PC-9 (cell line): ENCODE measurements around the gene CPT1B. TPM values are rescaled to one million over a fixed set of nuclear protein-coding genes. Genes with fewer than 3 reads are reported as not detected.

Source experiments
- BruUV-seq: library from RNA; stranded (reverse); fragments of 400-500 nt; replicated peaks from 2 replicates; lab custom pipeline; 2021; lab: Mats Ljungman, UMichigan
- CTCF ChIA-PET: fragments of 300-600 bp; sonication (Branson Sonifier 250); formaldehyde crosslinking; loops from one replicate; lab custom pipeline; 2022; ENCODE audit warnings: antibody characterized with exemption; lab: Charles Lee
- POLR2A ChIA-PET: fragments of 300-600 bp; sonication (Branson Sonifier 250); formaldehyde crosslinking; loops from one replicate; lab custom pipeline; 2022; ENCODE audit warnings: antibody characterized with exemption; ENCODE audit not compliant: unreplicated experiment; lab: Charles Lee
- DNase-seq, 2 experiments: peaks; one replicate each; pipeline versions ENCODE4 v3.0.0 to v3.0.0-alpha.2; 2015 to 2022; ENCODE audit warnings: mixed read lengths in 1 of 2
- H2AFZ ChIP-seq: fragments of 200-600 bp; sonication (generic); 2 replicates; pipeline ENCODE4 v1.8.1; 2017; ENCODE audit warnings: antibody characterized with exemption
- H3F3A ChIP-seq: fragments of 200-600 bp; sonication (generic); 2 replicates; pipeline ENCODE4 v1.8.1; 2017; ENCODE audit warnings: antibody characterized with exemption, mild to moderate bottlenecking, low read depth; ENCODE audit not compliant: insufficient read depth
- H3K27ac ChIP-seq: fragments of 200-600 bp; sonication (generic); 2 replicates; pipeline ENCODE4 v1.6.1; 2016; ENCODE audit warnings: mixed run types
- H3K27me3 ChIP-seq: fragments of 200-600 bp; sonication (generic); 2 replicates; pipeline ENCODE4 v1.6.1; 2016; ENCODE audit warnings: low read depth, mixed run types; ENCODE audit not compliant: insufficient read depth
- H3K36me3 ChIP-seq: fragments of 200-600 bp; sonication (generic); 2 replicates; pipeline ENCODE4 v1.6.1; 2016; ENCODE audit warnings: low read depth, mixed run types
- H3K4me1 ChIP-seq: fragments of 200-600 bp; sonication (generic); replicated peaks from 2 replicates; pipeline ENCODE4 v1.6.1; 2016; ENCODE audit warnings: mixed run types; ENCODE audit not compliant: insufficient read depth
- H3K4me2 ChIP-seq: fragments of 200-600 bp; sonication (generic); 2 replicates; pipeline ENCODE4 v1.6.1; 2017; ENCODE audit warnings: mixed run types
- H3K4me3 ChIP-seq: fragments of 200-600 bp; sonication (generic); 2 replicates; pipeline ENCODE4 v1.6.1; 2016; ENCODE audit warnings: mixed run types
- H3K79me2 ChIP-seq: fragments of 200-600 bp; sonication (generic); 2 replicates; pipeline ENCODE4 v1.6.1; 2017; ENCODE audit warnings: low read depth, mixed run types
- H3K9me2 ChIP-seq: fragments of 200-600 bp; sonication (generic); 2 replicates; pipeline ENCODE4 v1.8.1; 2017; ENCODE audit warnings: mild to moderate bottlenecking; ENCODE audit not compliant: insufficient read depth
- H3K9me3 ChIP-seq: fragments of 200-600 bp; sonication (generic); 2 replicates; pipeline ENCODE4 v1.8.1; 2016; ENCODE audit warnings: low read depth; ENCODE audit not compliant: insufficient read depth
- H4K20me1 ChIP-seq: fragments of 200-600 bp; sonication (generic); 2 replicates; pipeline ENCODE4 v1.8.1; 2017; ENCODE audit not compliant: insufficient read depth
- EZH2 ChIP-seq: fragments of 200-600 bp; sonication (generic); IDR thresholded peaks from 2 replicates; pipeline ENCODE4 v1.8.0; 2017; ENCODE audit warnings: antibody characterized with exemption, low read depth
- intact Hi-C: fragments of 100-400 bp; cut with micrococcal nuclease; formaldehyde crosslinking; loops from one replicate; pipeline ENCODE4 v1.10.0; 2022; ENCODE audit not compliant: unreplicated experiment
- total RNA-seq: library from RNA; stranded (reverse); gene quantifications from 2 replicates; pipeline ENCODE4 v1.2.3, GENCODE V29; 2021
- TF ChIP-seq, protein P1 (sequence below): fragments of 200-600 bp; sonication (generic); conservative IDR thresholded peaks from 2 replicates; pipeline ENCODE4 v1.6.1; 2017; ENCODE audit warnings: mixed run types, antibody characterized with exemption, mild to moderate bottlenecking, moderate library complexity

Gene CPT1B
- total RNA-seq, 1 experiment from 2014 or later = 66.2 TPM

DNA sequence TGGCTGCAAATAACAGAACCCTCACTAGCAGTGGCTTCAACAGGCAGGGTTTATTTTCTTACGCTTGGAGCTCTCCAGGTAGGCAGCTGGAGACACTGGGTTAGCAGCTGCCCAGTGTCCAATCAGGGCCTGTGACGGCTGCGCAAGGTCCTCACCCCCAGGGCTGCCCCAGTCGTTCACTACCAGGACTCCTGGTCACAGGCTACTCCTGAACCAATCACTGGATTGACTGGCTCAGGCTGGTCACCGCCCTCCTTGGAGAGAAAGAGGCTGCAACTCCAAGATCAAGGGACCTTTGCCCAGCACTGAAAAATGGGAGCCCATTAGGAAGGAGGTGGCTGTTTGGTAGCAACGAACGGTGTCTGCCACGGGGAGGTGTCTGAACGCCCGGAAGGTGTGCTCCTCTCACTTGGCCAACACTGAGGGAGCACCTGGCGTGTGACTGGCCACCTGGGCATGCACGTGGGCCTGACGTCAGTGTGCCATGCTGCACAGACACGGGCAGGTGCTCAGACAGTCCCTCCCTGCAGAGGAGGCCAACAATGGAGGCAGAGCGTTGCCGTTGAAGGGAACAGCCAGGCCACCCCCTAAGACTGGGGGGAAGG is 44.6 kb upstream of the CPT1B start:
- H2AFZ ChIP-seq = no peak overlapping the region
- no peaks in the 10 kb centered on the region for H3K36me3 ChIP-seq
- H3K27ac ChIP-seq = no peak overlapping the region
- H3K4me1 ChIP-seq = peaks cover 40% of the 10 kb centered on the region
- CTCF ChIA-PET = no interaction called here
- peaks cover 21% of the 10 kb centered on the region for H3F3A ChIP-seq
- H4K20me1 ChIP-seq = no peaks in the 10 kb centered on the region
- TF ChIP-seq, protein P1, sequence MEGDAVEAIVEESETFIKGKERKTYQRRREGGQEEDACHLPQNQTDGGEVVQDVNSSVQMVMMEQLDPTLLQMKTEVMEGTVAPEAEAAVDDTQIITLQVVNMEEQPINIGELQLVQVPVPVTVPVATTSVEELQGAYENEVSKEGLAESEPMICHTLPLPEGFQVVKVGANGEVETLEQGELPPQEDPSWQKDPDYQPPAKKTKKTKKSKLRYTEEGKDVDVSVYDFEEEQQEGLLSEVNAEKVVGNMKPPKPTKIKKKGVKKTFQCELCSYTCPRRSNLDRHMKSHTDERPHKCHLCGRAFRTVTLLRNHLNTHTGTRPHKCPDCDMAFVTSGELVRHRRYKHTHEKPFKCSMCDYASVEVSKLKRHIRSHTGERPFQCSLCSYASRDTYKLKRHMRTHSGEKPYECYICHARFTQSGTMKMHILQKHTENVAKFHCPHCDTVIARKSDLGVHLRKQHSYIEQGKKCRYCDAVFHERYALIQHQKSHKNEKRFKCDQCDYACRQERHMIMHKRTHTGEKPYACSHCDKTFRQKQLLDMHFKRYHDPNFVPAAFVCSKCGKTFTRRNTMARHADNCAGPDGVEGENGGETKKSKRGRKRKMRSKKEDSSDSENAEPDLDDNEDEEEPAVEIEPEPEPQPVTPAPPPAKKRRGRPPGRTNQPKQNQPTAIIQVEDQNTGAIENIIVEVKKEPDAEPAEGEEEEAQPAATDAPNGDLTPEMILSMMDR = no peak
- no peak for TF ChIP-seq EZH2
- no peaks in the 10 kb centered on the region for H3K9me3 ChIP-seq
- BruUV-seq = no TSS peak
- peak overlapping the region; percentile 81 for H3K4me2 ChIP-seq
- intact Hi-C loops = loop anchor here (5.0 kb wide), 1 partner anchor 371 kb away; the partner anchor contains the start of gene HDAC10
- H3K79me2 ChIP-seq = no peaks in the 10 kb centered on the region
- POLR2A ChIA-PET = no interaction called here
- no peaks in the 10 kb centered on the region for H3K9me2 ChIP-seq
- no peak for DNase-seq
- H3K4me3 ChIP-seq = no peak overlapping the region
- no peaks in the 10 kb centered on the region for H3K27me3 ChIP-seq

DNA sequence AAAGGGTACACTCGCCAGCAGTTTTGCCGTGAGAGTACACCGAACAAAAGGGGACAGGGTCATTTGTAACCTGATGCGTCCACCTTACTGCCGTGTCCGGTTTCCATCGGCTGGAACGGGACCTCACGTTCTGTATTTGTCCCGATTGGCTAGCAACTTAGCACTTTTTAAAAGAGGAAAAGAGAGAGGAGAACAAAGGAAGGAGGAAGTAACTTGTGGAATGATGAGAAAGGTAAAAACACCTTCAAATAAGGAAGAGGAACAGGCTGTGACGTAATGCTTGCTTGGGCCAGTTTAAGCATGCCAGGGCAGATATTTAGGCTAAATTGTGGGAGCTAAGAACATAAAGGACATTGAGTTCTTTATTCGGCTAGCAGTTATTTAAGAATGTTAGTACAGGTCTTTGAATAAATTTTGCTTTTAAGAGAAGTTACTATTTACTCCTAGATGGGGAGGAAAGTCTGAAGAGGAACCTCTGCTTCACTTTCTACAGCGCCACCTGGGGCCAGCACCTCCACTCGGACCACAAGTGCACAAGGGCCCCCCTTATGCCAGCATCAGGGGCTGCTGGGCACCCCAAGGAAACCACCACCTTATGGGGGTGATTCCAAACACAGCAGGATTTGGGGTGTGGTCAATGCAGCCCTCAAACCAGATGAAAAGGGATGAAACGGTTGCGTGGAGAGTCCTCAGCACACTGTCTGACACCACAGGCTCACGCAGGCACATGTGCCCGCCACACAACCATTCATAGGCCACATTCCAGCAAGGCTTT is 43.9 kb upstream of the CPT1B start:
- no peaks in the 10 kb centered on the region for H3K27me3 ChIP-seq
- H3K79me2 ChIP-seq = no peaks in the 10 kb centered on the region
- no peak overlapping the region for H3K27ac ChIP-seq
- H2AFZ ChIP-seq = peak overlapping the region; percentile 61
- H4K20me1 ChIP-seq = no peaks in the 10 kb centered on the region
- peak overlapping the region; percentile 38; the same call in 1 of the 2 replicates for H3K4me3 ChIP-seq
- H3K36me3 ChIP-seq = no peaks in the 10 kb centered on the region
- ChIA-PET POLR2A (no interaction called here), CTCF (interaction anchor here (2.0 kb wide), 1 partner anchor 96 kb away, joined by 8 read pairs; the partner anchor contains the start of gene SCO2)
- intact Hi-C loops = loop anchor here (2.0 to 5.0 kb wide), 3 partner anchors 69 to 370 kb away; partner anchors contain the start of gene HDAC10
- DNase-seq = no peak
- TF ChIP-seq, protein P1 = peak; percentile 45; the same call in 1 of the 2 replicates
- TF ChIP-seq EZH2 = no peak
- H3F3A ChIP-seq = peaks cover 15% of the 10 kb centered on the region
- BruUV-seq = no TSS peak
- no peaks in the 10 kb centered on the region for H3K9me3 ChIP-seq
- H3K9me2 ChIP-seq = no peaks in the 10 kb centered on the region
- H3K4me2 ChIP-seq = peak overlapping the region; percentile 81
- H3K4me1 ChIP-seq = peaks cover 34% of the 10 kb centered on the region

DNA sequence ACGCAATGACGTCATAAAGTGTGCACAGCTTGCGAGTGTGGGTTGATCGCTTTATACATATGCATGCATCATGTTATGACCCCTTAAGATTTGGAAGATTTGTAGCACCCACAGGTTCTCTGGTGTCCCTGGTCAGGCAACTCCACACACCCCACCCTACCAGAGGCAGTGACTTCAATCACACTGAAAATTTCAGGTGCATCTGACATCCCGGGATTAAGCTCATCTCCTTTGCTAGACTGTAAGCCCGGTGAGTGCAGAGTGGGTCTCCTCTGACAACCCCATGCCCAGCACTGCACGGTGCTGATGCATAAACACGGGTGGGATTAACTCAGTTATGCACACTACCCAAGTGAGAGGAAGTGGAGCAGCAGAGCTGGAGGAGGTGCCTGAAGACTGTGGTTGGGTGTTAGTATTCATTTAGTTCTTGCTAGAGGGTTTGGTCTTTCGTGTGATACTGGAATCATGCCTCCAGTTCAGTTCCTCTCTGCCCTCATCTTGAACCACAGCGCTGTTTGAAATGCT is 43.2 kb upstream of the CPT1B start:
- no peaks in the 10 kb centered on the region for H3K79me2 ChIP-seq
- peaks cover 15% of the 10 kb centered on the region for H3F3A ChIP-seq
- ChIA-PET CTCF (interaction anchor here (1.3 to 2.0 kb wide), 2 partner anchors 58 to 96 kb away, joined by 8 to 9 read pairs; partner anchors contain the start of genes SCO2 and SYCE3), POLR2A (interaction anchor here (0.6 kb wide), 1 partner anchor 114 kb away, joined by 3 read pairs; the partner anchor contains the start of genes LMF2 and NCAPH2)
- H3K27ac ChIP-seq = no peak overlapping the region
- no peaks in the 10 kb centered on the region for H4K20me1 ChIP-seq
- TF ChIP-seq, protein P1 = no peak
- TF ChIP-seq EZH2 = no peak
- H3K27me3 ChIP-seq = no peaks in the 10 kb centered on the region
- peak overlapping the region; percentile 61 for H2AFZ ChIP-seq
- BruUV-seq = no TSS peak
- DNase-seq = no peak
- H3K4me3 ChIP-seq = peak overlapping the region; percentile 38; the same call in 1 of the 2 replicates
- no peaks in the 10 kb centered on the region for H3K9me2 ChIP-seq
- intact Hi-C loops = loop anchor here (2.0 to 5.0 kb wide), 3 partner anchors 69 to 369 kb away; partner anchors contain the start of gene HDAC10
- H3K4me1 ChIP-seq = peaks cover 31% of the 10 kb centered on the region
- no peaks in the 10 kb centered on the region for H3K36me3 ChIP-seq
- no peaks in the 10 kb centered on the region for H3K9me3 ChIP-seq
- peak overlapping the region; percentile 81 for H3K4me2 ChIP-seq
